AG09319 (cell line): ENCODE data around the gene ULK4.
A peak's percentile ranks its signal among the peaks of the same experiment; 100 is the strongest.

Source experiments
- DNase-seq: peaks from one replicate; pipeline ENCODE4 v3.0.0-alpha.2; 2010; ENCODE audit warnings: low read depth; ENCODE audit errors: extremely low read depth
- TF ChIP-seq, protein P1 (sequence below): IDR thresholded peaks from 2 replicates; pipeline ENCODE4 v1.5.1; 2011; ENCODE audit warnings: low read depth, mild to moderate bottlenecking, inconsistent platforms, low read length, moderate library complexity

The ULK4 gene

DNA sequence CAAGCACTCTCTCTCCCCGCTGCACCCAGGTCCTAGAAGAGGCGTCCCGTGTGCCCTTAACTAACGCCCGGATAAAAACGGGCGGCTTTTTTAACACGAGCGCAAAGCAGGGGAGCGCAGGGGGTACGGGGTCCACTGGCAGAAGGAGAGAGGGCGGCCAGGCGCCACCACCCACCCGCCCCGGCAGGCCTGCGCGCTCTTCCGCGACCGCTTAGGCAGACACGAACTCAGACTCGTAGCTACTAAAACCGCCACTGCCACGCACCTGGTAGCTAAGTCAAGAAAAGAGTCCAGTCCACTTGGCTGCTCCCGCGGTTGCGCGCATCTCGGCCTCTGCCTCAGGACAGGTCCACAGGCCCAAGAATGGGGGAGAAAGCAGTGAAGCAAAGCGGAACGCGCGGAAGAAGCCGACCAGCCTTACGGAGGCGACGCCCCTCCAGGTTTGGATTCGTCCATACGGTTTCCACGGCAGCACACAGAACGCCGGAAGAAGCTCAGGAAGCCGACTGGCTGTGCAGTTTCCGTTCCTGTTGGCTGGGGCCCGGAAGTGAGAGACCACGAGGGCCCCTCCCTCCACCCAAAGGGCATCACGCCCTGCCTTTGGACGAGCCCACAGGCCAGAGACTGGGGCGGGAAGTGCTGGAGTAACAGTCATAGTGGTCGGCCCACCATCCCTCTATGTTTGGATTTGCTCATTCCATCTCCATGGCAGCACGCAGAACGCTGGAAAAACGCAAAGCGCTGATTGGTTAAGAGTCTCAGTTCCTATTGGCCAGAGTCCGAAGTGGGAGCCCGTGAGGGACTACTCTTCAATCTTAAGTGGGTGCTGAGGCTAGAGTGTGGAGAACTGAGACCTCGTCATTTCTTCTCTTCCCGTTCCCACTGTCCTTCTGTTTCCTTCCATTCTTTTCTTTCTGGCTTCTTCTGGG is at the start of gene ULK4:
Gene ULK4 (minus strand): TSS at position 353 of the 929 bp plus-strand sequence. CDS start 7,344 bp downstream, outside the sequence.
- TF ChIP-seq, protein P1, sequence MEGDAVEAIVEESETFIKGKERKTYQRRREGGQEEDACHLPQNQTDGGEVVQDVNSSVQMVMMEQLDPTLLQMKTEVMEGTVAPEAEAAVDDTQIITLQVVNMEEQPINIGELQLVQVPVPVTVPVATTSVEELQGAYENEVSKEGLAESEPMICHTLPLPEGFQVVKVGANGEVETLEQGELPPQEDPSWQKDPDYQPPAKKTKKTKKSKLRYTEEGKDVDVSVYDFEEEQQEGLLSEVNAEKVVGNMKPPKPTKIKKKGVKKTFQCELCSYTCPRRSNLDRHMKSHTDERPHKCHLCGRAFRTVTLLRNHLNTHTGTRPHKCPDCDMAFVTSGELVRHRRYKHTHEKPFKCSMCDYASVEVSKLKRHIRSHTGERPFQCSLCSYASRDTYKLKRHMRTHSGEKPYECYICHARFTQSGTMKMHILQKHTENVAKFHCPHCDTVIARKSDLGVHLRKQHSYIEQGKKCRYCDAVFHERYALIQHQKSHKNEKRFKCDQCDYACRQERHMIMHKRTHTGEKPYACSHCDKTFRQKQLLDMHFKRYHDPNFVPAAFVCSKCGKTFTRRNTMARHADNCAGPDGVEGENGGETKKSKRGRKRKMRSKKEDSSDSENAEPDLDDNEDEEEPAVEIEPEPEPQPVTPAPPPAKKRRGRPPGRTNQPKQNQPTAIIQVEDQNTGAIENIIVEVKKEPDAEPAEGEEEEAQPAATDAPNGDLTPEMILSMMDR, result no peak
- peak; percentile 100 for DNase-seq

DNA sequence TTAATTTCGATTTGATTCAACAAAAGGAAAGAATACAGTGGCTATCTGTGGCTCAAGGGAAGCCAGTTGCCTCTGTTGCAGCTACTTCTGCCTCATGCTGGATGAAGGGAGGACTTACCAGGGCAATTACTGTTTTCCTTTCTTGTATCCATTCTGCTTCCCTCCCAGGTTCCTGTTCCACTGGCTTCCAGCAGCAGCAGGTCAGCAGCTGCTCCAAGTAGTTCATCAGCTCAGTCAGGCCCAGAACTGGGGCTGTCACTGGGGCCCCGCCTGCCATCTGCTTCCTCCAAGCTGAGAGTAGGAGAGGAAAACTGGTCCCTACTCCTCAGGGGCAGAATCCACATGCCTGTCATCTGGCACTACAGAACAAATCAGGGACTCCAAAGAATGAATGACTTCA is 48.6 kb upstream of the ULK4 start:
- TF ChIP-seq, protein P1, result no peak
- no peak for DNase-seq

DNA sequence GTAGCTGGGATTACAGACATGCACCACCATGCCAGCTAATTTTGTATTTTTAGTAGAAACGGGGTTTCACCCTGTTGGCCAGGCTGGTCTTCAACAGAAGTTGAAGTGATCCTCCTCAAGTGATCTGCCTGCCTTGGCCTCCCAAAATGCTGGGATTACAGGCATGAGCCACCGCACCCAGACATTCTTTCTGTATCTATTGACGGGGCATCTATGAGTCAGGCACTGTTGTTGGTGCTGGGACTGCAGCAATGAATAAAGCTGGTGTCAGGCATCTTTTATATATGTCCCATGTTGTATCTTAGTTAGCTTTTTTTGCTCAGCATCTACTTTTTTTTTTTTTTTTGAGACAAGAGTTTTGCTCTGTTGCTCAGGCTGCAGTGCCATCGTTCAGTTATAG is 47.6 kb upstream of the ULK4 start:
- DNase-seq, result no peak
- TF ChIP-seq, protein P1, result no peak

DNA sequence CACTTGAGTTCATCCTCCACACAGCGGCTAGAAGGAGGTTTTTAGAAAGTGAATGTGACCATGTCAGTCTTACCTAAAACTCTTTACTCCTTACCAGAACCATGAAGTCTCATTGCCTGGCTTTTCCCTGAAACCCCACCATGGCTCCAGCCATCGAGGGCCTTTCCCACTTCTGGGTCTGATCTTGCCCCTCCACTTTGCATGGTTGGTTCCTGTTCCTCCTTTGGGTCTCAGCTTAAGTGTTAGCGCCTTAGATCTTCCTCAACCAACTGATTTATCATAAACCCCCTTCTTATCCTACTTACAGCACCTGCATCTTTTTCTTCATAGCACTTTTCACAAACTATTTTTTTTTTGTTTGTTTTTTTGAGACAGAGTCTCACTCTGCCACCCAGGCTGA is 45.9 kb upstream of the ULK4 start:
- no peak for DNase-seq
- TF ChIP-seq, protein P1, result no peak

DNA sequence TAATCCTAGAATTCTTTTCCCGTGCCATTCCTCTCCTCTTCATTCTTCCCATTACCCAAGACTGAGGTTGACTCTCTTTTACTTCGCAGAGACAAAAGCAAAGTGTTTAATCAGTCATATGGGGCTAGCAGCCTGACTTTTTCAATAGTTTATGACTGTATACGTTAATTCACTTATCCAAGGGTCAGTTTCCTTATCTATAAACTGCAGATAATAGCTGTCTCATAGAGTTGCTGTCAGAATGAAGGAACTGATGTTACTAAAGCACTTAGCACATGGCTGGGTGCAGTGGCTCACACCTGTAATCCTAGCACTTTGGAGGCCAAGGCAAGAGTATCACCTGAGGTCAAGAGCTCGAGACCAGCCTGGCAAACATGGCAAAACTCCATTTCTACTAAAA is 43.5 kb upstream of the ULK4 start:
- no peak for DNase-seq
- TF ChIP-seq, protein P1, result no peak

DNA sequence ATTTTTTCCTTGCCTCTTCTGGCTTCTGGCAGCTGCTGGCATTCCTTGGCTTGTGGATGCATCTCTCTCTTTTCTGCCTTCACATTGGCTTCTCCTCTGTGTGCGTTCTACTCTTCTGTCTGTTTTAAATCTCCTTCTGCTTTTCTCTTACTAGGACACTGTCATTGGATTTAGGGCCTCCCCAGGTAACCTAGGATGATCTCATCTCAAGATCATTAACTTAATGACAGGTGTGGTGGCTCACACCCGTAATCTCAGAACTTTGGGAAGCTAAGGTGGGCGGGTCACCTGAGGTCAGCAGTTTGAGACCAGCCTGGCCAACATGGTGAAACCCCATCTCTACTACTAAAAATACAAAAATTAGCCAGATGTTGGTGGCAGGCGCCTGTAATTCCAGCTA is 40.9 kb upstream of the ULK4 start:
- TF ChIP-seq, protein P1, result no peak
- no peak for DNase-seq

DNA sequence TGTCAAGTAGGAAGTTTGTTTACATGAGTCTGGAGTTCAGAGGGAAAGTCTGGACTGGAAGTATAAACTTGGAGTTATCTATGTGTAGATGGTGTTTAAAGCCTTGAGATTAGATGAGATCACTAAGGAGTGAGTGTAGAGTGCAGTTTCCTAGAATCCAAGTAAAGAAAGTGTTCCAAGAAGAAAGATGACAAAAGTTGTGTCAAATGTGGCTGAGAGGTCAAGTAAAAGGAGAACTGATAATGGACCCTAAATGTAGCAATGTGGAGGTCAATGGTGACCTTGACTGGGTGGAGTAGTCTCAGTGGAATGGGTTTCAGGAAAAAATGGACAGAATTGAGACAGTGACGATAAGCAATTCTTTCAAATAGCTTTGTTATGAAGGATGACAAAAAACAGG is 39.9 kb upstream of the ULK4 start:
- DNase-seq, result no peak
- TF ChIP-seq, protein P1, result no peak
